Esophagus muscularis mucosa (tissue), 4 donors: Measurements from ENCODE around the gene KIF16B. TPM values are rescaled to one million over a fixed set of nuclear protein-coding genes. Genes with fewer than 3 reads are reported as not detected.
A peak's percentile ranks its signal among the peaks of the same experiment; 100 is the strongest.

Experiments
- DNase-seq: peaks from one replicate; pipeline ENCODE4 v3.0.0-alpha.2; 2017; ENCODE audit errors: extremely low spot score
- H3K27ac ChIP-seq, 4 donors: fragments of 200-600 bp; sonication (generic); replicated peaks in 1 of 4; 1 replicate in 3 of 4; 2 replicates in 1 of 4; pipeline ENCODE4 v1.5.1; 2016 to 2019; ENCODE audit warnings: mild to moderate bottlenecking in 1 of 4
- H3K27me3 ChIP-seq, 4 donors: fragments of 200-600 bp; sonication (generic); one replicate each; pipeline versions ENCODE4 v1.5.1 to v1.6.0; 2016 to 2019
- H3K36me3 ChIP-seq, 4 donors: fragments of 200-600 bp; sonication (generic); one replicate each; pipeline ENCODE4 v1.5.1; 2016 to 2019
- H3K4me1 ChIP-seq, 4 donors: fragments of 200-600 bp; sonication (generic); one replicate each; pipeline ENCODE4 v1.5.1; 2016 to 2019
- H3K4me3 ChIP-seq, 4 donors: fragments of 200-600 bp; sonication (generic); 1 replicate in 2 of 4; 2 replicates in 2 of 4; pipeline ENCODE4 v1.5.1; 2016 to 2019; ENCODE audit warnings: mild to moderate bottlenecking in 4 of 4, moderate library complexity in 1 of 4
- H3K9me3 ChIP-seq, 4 donors: fragments of 200-600 bp; sonication (generic); 1 replicate in 3 of 4; 2 replicates in 1 of 4; pipeline ENCODE4 v1.5.1; 2016 to 2019
- CTCF ChIP-seq, 3 experiments: fragments of 200-600 bp in 2 of 3; fragments of 450-650 bp in 1 of 3; sonication (generic) in 2 of 3; IDR thresholded peaks; one replicate each; pipeline ENCODE4 v1.5.1; 2017 to 2019; ENCODE audit warnings: antibody characterized with exemption in 3 of 3, mild to moderate bottlenecking in 2 of 3, moderate library complexity in 1 of 3
- EP300 ChIP-seq: sonication (generic); formaldehyde crosslinking; IDR thresholded peaks from one replicate; pipeline ENCODE4 v1.6.1; 2017; ENCODE audit warnings: antibody characterized with exemption
- POLR2A ChIP-seq: fragments of 450-650 bp; IDR thresholded peaks from one replicate; pipeline ENCODE4 v1.6.1; 2017; ENCODE audit warnings: antibody characterized with exemption, moderate library complexity, mild to moderate bottlenecking, low read depth
- POLR2AphosphoS5 ChIP-seq, 2 donors: sonication (generic); formaldehyde crosslinking; IDR thresholded peaks; one replicate each; pipeline ENCODE4 v1.6.1; 2017; ENCODE audit warnings: antibody characterized with exemption in 2 of 2
- WGBS: methylation state at CpG from one replicate; pipeline ENCODE4 v1.1.5; 2018; 5-methylcytosine and 5-hydroxymethylcytosine counted together
- intact Hi-C: fragments of 100-400 bp; cut with DNase I; formaldehyde crosslinking; loops from one replicate; pipeline ENCODE4 v1.15.1; 2023
- total RNA-seq, 4 donors: library from RNA; depleted of rRNA; stranded (reverse); fragments of >200 nt; gene quantifications; one replicate each; pipeline versions ENCODE4 v1.1.0 to v1.2.1, GENCODE V29; 2016

Gene KIF16B
- total RNA-seq, 4 donors from 2014 or later = 15.4 to 21.1 (median 19.3) TPM

DNA sequence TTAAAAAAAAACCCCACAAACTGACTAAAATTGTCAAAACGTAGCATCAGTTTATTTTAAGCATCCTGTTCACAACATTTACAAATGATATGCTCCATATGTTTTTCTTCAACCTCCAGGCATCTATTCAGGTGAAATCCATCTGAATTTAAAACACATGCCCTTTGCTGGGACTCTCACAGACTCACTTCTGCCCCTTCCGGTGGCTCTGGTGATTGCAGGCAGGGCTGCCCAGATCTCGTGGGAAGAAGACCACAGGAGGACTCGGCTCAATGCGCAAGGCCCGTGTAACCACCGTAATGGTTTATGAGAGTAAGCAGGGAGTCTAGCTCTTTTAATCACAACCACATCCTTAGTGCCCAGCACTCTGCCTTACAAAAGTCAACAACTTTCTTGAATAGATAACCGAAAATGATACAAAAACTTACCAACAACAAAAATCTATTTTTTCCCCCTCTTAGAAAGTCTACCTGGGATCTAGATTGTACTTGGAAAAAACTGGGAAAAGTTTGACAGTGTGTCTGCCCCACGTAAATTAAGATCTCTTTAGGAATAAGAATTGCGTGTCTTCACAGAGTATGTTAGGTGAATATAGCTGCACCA is 139.1 kb downstream of the KIF16B start:
- TF ChIP-seq EP300 = no peak
- no peak for TF ChIP-seq POLR2AphosphoS5 (IDR thresholded peaks at IDR 0.05)
- peak; percentile 37 to 68 (median 40) for TF ChIP-seq CTCF (IDR thresholded peaks at IDR 0.05)
- TF ChIP-seq POLR2A = no peak
- H3K4me1 ChIP-seq = peaks cover 0 to 9% (median 0%) of the 10 kb centered on the region in 4 donors
- WGBS = 70% methylated on average over 10 of the region's 10 CpGs

GRCh38 chr20:16433293-16433580 is 140.0 kb downstream of the KIF16B start:
- H3K4me1 ChIP-seq = peaks cover 0 to under 1% (median 0%) of the 10 kb centered on the region in 4 donors
- H3K27me3 ChIP-seq = no peaks in the 10 kb centered on the region
- intact Hi-C loops = no loop called here
- 88% methylated on average over 2 of the region's 2 CpGs for WGBS
- peaks cover 0 to 14% (median 12%) of the 10 kb centered on the region in 4 donors for H3K36me3 ChIP-seq
- TF ChIP-seq POLR2A (no peak), POLR2AphosphoS5 (IDR thresholded peaks at IDR 0.05) (no peak), EP300 (no peak), CTCF (IDR thresholded peaks at IDR 0.05) (no peak)
- no peak overlapping the region for H3K4me3 ChIP-seq
- no peak for DNase-seq
- no peaks in the 10 kb centered on the region for H3K9me3 ChIP-seq
- no peak overlapping the region for H3K27ac ChIP-seq

More for the DNA sequence above, 139.1 kb downstream of the KIF16B start:
- Histone ChIP-seq H3K36me3 (peaks cover 0 to 5% (median 4%) of the 10 kb centered on the region in 4 donors), H3K27ac (no peak overlapping the region), H3K27me3 (no peaks in the 10 kb centered on the region), H3K9me3 (no peaks in the 10 kb centered on the region), H3K4me3 (no peak overlapping the region)
- DNase-seq = peak; percentile 89
- intact Hi-C loops = no loop called here

GRCh38 chr20:16432466-16433292 is 140.6 kb downstream of the KIF16B start:
- WGBS = 97% methylated on average over 8 of the region's 8 CpGs
- Histone ChIP-seq H3K4me3 (no peak overlapping the region), H3K27me3 (no peaks in the 10 kb centered on the region), H3K36me3 (peaks cover 0 to 19% (median 17%) of the 10 kb centered on the region in 4 donors), H3K9me3 (no peaks in the 10 kb centered on the region), H3K4me1 (no peaks in the 10 kb centered on the region), H3K27ac (no peak overlapping the region)
- TF ChIP-seq CTCF (IDR thresholded peaks at IDR 0.05) = no peak
- no peak for TF ChIP-seq POLR2AphosphoS5 (IDR thresholded peaks at IDR 0.05)
- TF ChIP-seq POLR2A = no peak
- no peak for TF ChIP-seq EP300
- DNase-seq = peak; percentile 7
- intact Hi-C loops = no loop called here

- intact Hi-C loops = no loop called here
- no peaks in the 10 kb centered on the region for H3K4me1 ChIP-seq
- H3K9me3 ChIP-seq = peaks cover 0 to under 1% (median 0%) of the 10 kb centered on the region in 4 donors
- TF ChIP-seq CTCF (IDR thresholded peaks at IDR 0.05) = no peak
- no peak for TF ChIP-seq EP300
- TF ChIP-seq POLR2A = no peak
- no peak for TF ChIP-seq POLR2AphosphoS5 (IDR thresholded peaks at IDR 0.05)
- H3K4me3 ChIP-seq = no peak overlapping the region
- peaks cover 16 to 64% (median 56%) of the 10 kb centered on the region in 4 donors for H3K36me3 ChIP-seq
- H3K27me3 ChIP-seq = no peaks in the 10 kb centered on the region
- peak; percentile 8 for DNase-seq
- H3K27ac ChIP-seq = no peak overlapping the region
- WGBS = 100% methylated on average over 1 of the region's 1 CpG
Observed at GRCh38 chr20:16428112-16428511, 145.1 kb downstream of the KIF16B start.
